ENCODE data around the gene GINS2. TPM values are rescaled to one million over a fixed set of nuclear protein-coding genes. Genes with fewer than 3 reads are reported as not detected.

The GINS2 gene
- total RNA-seq, 1 experiment from 2014 or later, result 20.2 TPM

DNA sequence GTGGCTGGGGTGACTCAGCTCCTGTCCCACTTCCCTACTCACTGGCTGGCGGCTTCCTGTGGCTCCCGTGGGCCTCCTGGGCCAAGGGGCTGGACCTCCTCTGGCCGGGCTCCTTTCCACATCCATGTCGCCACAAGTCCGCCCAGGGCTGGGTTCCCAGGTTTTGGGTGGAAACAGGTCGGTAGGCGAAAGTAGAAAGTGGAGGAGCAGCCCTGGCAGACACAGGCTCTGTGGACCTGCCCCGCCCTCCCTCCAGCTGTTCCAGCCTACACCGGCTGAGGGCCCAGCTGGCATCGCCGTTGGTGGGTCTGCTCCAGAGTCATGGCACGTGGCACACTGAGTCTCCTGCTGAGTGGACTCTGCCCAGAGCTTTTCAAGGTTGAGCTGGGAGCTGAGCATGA, 47.0 kb downstream of the GINS2 start:
- peaks cover 38% of the 10 kb centered on the region for H3K79me2 ChIP-seq (ENCODE audit: low read depth)
- H2AFZ ChIP-seq, result no peak overlapping the region
- peaks cover 36% of the 10 kb centered on the region for H3K4me1 ChIP-seq (replicated peaks; ENCODE audit: insufficient read depth)
- no peaks in the 10 kb centered on the region for H3K27me3 ChIP-seq (ENCODE audit: insufficient read depth, low read depth)
- CTCF ChIA-PET, result interaction anchor here (0.7 kb wide), 1 partner anchor 26 kb away, joined by 3 read pairs; no protein-coding TSS in a partner anchor
- TF ChIP-seq, protein P1, sequence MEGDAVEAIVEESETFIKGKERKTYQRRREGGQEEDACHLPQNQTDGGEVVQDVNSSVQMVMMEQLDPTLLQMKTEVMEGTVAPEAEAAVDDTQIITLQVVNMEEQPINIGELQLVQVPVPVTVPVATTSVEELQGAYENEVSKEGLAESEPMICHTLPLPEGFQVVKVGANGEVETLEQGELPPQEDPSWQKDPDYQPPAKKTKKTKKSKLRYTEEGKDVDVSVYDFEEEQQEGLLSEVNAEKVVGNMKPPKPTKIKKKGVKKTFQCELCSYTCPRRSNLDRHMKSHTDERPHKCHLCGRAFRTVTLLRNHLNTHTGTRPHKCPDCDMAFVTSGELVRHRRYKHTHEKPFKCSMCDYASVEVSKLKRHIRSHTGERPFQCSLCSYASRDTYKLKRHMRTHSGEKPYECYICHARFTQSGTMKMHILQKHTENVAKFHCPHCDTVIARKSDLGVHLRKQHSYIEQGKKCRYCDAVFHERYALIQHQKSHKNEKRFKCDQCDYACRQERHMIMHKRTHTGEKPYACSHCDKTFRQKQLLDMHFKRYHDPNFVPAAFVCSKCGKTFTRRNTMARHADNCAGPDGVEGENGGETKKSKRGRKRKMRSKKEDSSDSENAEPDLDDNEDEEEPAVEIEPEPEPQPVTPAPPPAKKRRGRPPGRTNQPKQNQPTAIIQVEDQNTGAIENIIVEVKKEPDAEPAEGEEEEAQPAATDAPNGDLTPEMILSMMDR (conservative IDR thresholded peaks at IDR 0.05), result no peak
- no peak for TF ChIP-seq EZH2 (IDR thresholded peaks at IDR 0.05; ENCODE audit: low read depth)
- H3K4me3 ChIP-seq, result no peak overlapping the region
- intact Hi-C loops (cut with micrococcal nuclease; ENCODE audit: unreplicated experiment), result no loop called here
- H3F3A ChIP-seq (ENCODE audit: insufficient read depth, low read depth), result peaks cover 18% of the 10 kb centered on the region
- no peak overlapping the region for H3K27ac ChIP-seq
- H3K36me3 ChIP-seq (ENCODE audit: low read depth), result no peaks in the 10 kb centered on the region
- H3K4me2 ChIP-seq, result no peak overlapping the region
- H3K9me2 ChIP-seq (ENCODE audit: insufficient read depth), result no peaks in the 10 kb centered on the region
- POLR2A ChIA-PET (ENCODE audit: unreplicated experiment), result no interaction called here
- no TSS peak for BruUV-seq (replicated peaks)
- peaks cover 96% of the 10 kb centered on the region for H4K20me1 ChIP-seq (ENCODE audit: insufficient read depth)
- H3K9me3 ChIP-seq (ENCODE audit: insufficient read depth, low read depth), result no peaks in the 10 kb centered on the region
- DNase-seq, result no peak

GRCh38 chr16:85641305-85641704, 47.4 kb downstream of the GINS2 start:
- Histone ChIP-seq H3K4me1 (replicated peaks; ENCODE audit: insufficient read depth) (peaks cover 34% of the 10 kb centered on the region), H3K27ac (no peak overlapping the region), H3F3A (ENCODE audit: insufficient read depth, low read depth) (peaks cover 18% of the 10 kb centered on the region), H3K9me3 (ENCODE audit: insufficient read depth, low read depth) (no peaks in the 10 kb centered on the region), H3K79me2 (ENCODE audit: low read depth) (peaks cover 38% of the 10 kb centered on the region), H3K9me2 (ENCODE audit: insufficient read depth) (no peaks in the 10 kb centered on the region), H3K36me3 (ENCODE audit: low read depth) (no peaks in the 10 kb centered on the region), H3K4me3 (no peak overlapping the region), H4K20me1 (ENCODE audit: insufficient read depth) (peaks cover 96% of the 10 kb centered on the region), H2AFZ (no peak overlapping the region), H3K4me2 (no peak overlapping the region), H3K27me3 (ENCODE audit: insufficient read depth, low read depth) (no peaks in the 10 kb centered on the region)
- TF ChIP-seq EZH2 (IDR thresholded peaks at IDR 0.05; ENCODE audit: low read depth), result no peak
- TF ChIP-seq, protein P1 (conservative IDR thresholded peaks at IDR 0.05), result no peak
- ChIA-PET CTCF (interaction anchor here (0.7 kb wide), 1 partner anchor 25 kb away, joined by 3 read pairs; no protein-coding TSS in a partner anchor), POLR2A (ENCODE audit: unreplicated experiment) (no interaction called here)
- no peak for DNase-seq
- no TSS peak for BruUV-seq (replicated peaks)
- intact Hi-C loops (cut with micrococcal nuclease; ENCODE audit: unreplicated experiment), result no loop called here

DNA sequence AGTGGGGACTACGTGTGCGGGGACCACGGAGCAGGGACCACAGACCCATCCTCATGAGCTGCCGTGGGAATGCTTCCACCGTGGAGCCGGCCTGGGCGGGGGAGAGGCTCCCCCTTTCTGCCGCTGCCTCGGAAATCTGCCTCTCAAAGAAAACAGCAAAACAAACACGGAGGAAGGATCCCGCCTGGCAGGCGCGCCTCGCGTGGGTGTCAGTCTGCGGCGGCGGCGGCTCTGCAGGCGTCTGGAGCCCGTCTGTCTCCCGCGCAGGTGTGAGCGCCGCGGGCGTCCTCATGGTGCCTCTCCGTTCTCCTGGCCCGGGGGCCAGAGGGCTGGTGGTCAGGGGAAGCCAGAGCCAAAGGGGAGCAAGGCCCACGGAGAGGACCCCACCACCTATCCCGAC, 48.2 kb downstream of the GINS2 start:
- Histone ChIP-seq H3K4me2 (no peak overlapping the region), H3K27me3 (ENCODE audit: insufficient read depth, low read depth) (no peaks in the 10 kb centered on the region), H3K4me3 (no peak overlapping the region), H4K20me1 (ENCODE audit: insufficient read depth) (peaks cover 98% of the 10 kb centered on the region), H3K9me2 (ENCODE audit: insufficient read depth) (no peaks in the 10 kb centered on the region), H3K9me3 (ENCODE audit: insufficient read depth, low read depth) (no peaks in the 10 kb centered on the region), H3K79me2 (ENCODE audit: low read depth) (peaks cover 35% of the 10 kb centered on the region), H3K36me3 (ENCODE audit: low read depth) (no peaks in the 10 kb centered on the region), H3K4me1 (replicated peaks; ENCODE audit: insufficient read depth) (peaks cover 27% of the 10 kb centered on the region), H3F3A (ENCODE audit: insufficient read depth, low read depth) (peaks cover 18% of the 10 kb centered on the region), H2AFZ (no peak overlapping the region), H3K27ac (no peak overlapping the region)
- no peak for TF ChIP-seq EZH2 (IDR thresholded peaks at IDR 0.05; ENCODE audit: low read depth)
- TF ChIP-seq, protein P1 (conservative IDR thresholded peaks at IDR 0.05), result no peak
- POLR2A ChIA-PET (ENCODE audit: unreplicated experiment), result no interaction called here
- intact Hi-C loops (cut with micrococcal nuclease; ENCODE audit: unreplicated experiment), result no loop called here
- CTCF ChIA-PET, result no interaction called here
- no peak for DNase-seq
- no TSS peak for BruUV-seq (replicated peaks)
